Measurements from ENCODE around the gene TAF8.

Gene TAF8

DNA sequence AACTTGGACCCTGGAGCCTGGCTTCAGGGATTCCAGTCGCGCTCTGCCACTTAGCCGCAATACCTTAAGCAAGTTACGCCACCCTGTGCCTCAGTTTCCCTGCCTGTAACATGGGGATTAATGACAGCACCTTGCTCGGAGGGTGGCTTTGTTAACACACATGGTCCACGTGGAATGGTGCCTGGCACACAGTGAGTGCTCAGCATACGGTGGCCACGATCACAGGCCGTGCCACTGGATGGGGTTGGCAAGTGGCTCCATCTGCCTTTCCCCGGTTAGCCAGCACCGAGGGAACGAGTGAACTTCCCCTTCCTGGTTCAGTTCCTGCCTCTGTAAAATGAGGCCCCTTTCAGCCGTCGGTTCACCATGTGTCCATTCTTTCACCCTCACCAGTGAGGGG is 74.9 kb downstream of the TAF8 start:
- DNase-seq (ENCODE audit: low read depth) = no peak
- H3K4me3 ChIP-seq (ENCODE audit: low read depth, low read length) = no peak overlapping the region
- no peak for TF ChIP-seq CTCF (IDR thresholded peaks at IDR 0.05; ENCODE audit: insufficient read depth, low read depth, low read length, missing control alignments)

- TF ChIP-seq CTCF (IDR thresholded peaks at IDR 0.05; ENCODE audit: insufficient read depth, low read depth, low read length, missing control alignments) = no peak
- H3K4me3 ChIP-seq (ENCODE audit: low read depth, low read length) = no peak overlapping the region
- no peak for DNase-seq (ENCODE audit: low read depth)
Measured at GRCh38 chr6:42125663-42126062, 75.3 kb downstream of the TAF8 start.

DNA sequence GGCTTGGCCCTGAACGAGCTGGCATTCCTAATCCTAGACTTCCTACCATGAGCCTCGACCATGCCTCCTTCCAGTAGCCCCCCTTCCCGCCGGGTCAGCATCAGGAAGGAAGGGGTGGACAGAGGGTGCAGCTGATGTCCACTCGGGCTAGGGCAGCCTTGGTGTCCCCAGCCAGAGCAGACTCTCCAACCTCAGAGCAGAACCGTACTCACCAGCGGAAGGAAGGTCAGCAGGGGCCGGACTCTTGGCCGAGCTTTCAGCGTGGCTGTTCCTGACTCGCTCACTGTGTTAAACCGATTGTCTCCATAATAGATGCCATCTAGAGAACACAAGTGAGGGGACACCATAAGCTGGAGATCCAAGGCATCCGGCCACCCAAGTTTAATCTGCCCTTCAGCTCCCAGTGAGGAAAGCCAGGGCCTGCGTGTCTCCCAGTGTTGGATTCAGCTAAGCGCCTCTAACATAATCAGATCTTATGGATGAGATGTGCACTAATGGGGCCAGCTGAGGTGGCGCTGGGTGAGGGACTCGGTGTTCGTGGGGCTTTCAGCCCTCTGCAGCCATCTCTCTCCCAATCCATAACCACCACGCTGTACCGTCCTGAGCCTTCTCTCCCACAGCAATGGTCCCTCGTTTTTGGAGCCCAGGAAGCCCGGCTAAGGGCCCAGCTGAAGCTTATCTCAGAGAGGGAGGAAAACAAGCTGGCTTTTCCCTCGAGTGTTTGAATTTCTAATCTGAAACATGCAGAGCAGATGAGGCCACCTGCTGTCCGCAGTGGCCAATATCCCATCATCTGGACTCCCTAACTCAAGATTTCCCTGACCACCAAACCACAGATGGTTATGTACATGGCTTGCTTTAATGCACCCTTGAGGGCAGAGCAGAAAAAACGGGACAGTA is 78.4 kb downstream of the TAF8 start:
- TF ChIP-seq CTCF (IDR thresholded peaks at IDR 0.05; ENCODE audit: insufficient read depth, low read depth, low read length, missing control alignments) = no peak
- H3K4me3 ChIP-seq (ENCODE audit: low read depth, low read length) = no peak overlapping the region

DNA sequence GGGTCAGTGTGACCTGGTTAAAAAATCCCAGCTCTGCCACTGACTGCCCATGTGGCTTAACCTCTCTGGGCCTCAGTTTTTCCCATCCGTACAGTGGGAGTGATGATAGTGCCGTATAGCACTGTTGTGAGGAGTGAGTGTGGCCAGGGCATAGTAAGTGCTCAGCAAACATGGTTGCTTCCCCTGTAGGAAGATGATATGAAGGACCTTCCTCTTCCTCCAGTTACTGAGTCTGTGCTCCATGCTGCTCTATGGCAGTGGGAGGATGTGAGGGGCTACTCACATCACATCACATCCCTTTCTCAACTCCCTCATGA is 79.0 kb downstream of the TAF8 start:
- no peak overlapping the region for H3K4me3 ChIP-seq (ENCODE audit: low read depth, low read length)
- no peak for TF ChIP-seq CTCF (IDR thresholded peaks at IDR 0.05; ENCODE audit: insufficient read depth, low read depth, low read length, missing control alignments)

More for the DNA sequence above, 78.4 kb downstream of the TAF8 start:
- no peak for DNase-seq (ENCODE audit: low read depth)

DNA sequence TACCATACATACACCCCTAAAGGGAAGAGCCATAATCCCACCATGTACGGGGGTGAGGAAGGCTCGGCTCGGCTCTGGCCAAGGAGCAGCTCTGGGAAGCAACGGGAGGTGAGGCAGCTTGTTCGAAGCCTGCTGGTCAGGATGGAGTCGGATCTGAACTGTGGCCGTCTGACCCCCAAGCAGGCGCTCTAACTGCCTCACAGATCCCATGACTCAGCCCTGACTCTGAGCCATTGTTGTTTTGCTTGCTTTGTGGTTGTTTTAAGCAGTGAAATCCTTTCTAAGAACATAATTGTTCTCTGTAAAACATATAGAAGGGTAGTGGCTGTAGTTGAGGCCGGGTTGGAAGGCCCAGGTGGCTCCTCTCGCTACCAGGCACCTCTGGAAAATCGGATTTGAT is 81.2 kb downstream of the TAF8 start:
- DNase-seq (ENCODE audit: low read depth) = no peak
- no peak overlapping the region for H3K4me3 ChIP-seq (ENCODE audit: low read depth, low read length)
- TF ChIP-seq CTCF (IDR thresholded peaks at IDR 0.05; ENCODE audit: insufficient read depth, low read depth, low read length, missing control alignments) = no peak

More for the DNA sequence above, 79.0 kb downstream of the TAF8 start:
- no peak for DNase-seq (ENCODE audit: low read depth)

GRCh38 chr6:42133926-42134325 is 83.6 kb downstream of the TAF8 start:
- no peak overlapping the region for H3K4me3 ChIP-seq (ENCODE audit: low read depth, low read length)
- no peak for DNase-seq (ENCODE audit: low read depth)
- TF ChIP-seq CTCF (IDR thresholded peaks at IDR 0.05; ENCODE audit: insufficient read depth, low read depth, low read length, missing control alignments) = no peak

- DNase-seq (ENCODE audit: low read depth) = no peak
- no peak overlapping the region for H3K4me3 ChIP-seq (ENCODE audit: low read depth, low read length)
- no peak for TF ChIP-seq CTCF (IDR thresholded peaks at IDR 0.05; ENCODE audit: insufficient read depth, low read depth, low read length, missing control alignments)
Measured at GRCh38 chr6:42135161-42135560, 84.8 kb downstream of the TAF8 start.
